Effector memory CD4-positive, alpha-beta T cell (primary cell): Measurements from ENCODE around the gene KSR2.

Source experiments
- DNase-seq, 3 donors: peaks; one replicate each; pipeline ENCODE4 v3.0.0-alpha.2; 2020
- H3K27ac ChIP-seq: 2 replicates; pipeline ENCODE4 v1.7.0; 2013; ENCODE audit warnings: mild to moderate bottlenecking, low read length, moderate library complexity; ENCODE audit not compliant: insufficient read depth, poor library complexity, severe bottlenecking
- H3K27me3 ChIP-seq: replicated peaks from 2 replicates; pipeline ENCODE4 v1.7.0; 2013; ENCODE audit warnings: mild to moderate bottlenecking, low read length; ENCODE audit not compliant: insufficient read depth, control insufficient read depth, poor library complexity, severe bottlenecking
- H3K36me3 ChIP-seq: 2 replicates; pipeline ENCODE4 v1.7.0; 2013; ENCODE audit warnings: mild to moderate bottlenecking, low read length, moderate library complexity; ENCODE audit not compliant: control insufficient read depth, insufficient read depth
- H3K4me1 ChIP-seq: 2 replicates; pipeline ENCODE4 v1.7.0; 2013; ENCODE audit warnings: low read length, mild to moderate bottlenecking; ENCODE audit not compliant: control insufficient read depth, insufficient read depth, poor library complexity, severe bottlenecking
- H3K4me3 ChIP-seq: 2 replicates; pipeline ENCODE4 v1.7.0; 2013; ENCODE audit warnings: low read length, low read depth, mild to moderate bottlenecking; ENCODE audit not compliant: insufficient read depth, poor library complexity, severe bottlenecking
- H3K9me3 ChIP-seq: 2 replicates; pipeline ENCODE4 v1.7.0; 2013; ENCODE audit warnings: mild to moderate bottlenecking, low read length, moderate library complexity; ENCODE audit not compliant: control insufficient read depth

KSR2 gene

GRCh38 chr12:117409286-117409685 lies 559.5 kb downstream of the KSR2 start:
- Histone ChIP-seq H3K27ac (no peak overlapping the region), H3K36me3 (no peaks in the 10 kb centered on the region), H3K27me3 (no peaks in the 10 kb centered on the region), H3K4me3 (no peak overlapping the region), H3K9me3 (no peaks in the 10 kb centered on the region), H3K4me1 (no peaks in the 10 kb centered on the region)
- no peak for DNase-seq

DNA sequence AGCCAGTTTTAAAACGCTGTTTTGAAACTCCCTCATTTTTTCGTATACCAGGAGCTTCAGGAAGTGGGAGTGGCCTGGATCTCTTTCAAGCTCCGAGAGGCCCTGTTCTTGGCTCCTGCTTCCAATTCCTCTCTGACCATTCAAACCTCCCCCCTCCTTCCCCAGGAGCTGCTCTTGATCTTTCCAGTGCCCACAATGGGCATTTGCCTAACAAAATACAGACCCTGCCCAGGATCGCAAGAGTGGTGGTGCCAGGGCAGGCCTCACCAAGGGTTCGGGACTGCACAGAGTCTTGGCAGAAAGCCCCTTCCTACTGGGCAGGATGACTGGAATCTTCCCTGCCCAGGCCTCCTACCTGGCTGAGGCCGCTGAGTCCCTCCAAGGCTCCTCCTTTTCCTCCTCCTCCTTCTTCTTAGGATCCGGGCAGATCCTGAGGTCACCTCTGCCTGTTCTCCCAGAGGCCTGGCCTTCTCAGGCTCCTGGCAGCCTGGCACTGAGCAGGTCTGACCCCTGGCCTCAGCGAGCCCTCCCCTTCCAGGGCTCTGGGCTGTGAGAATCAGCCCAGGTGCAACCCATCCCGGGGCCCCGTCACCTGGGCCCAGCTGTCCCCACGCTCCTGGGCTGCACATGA lies 560.5 kb downstream of the KSR2 start:
- Histone ChIP-seq H3K4me3 (no peak overlapping the region), H3K27ac (no peak overlapping the region), H3K4me1 (no peaks in the 10 kb centered on the region), H3K36me3 (no peaks in the 10 kb centered on the region), H3K9me3 (no peaks in the 10 kb centered on the region), H3K27me3 (no peaks in the 10 kb centered on the region)
- no peak for DNase-seq

DNA sequence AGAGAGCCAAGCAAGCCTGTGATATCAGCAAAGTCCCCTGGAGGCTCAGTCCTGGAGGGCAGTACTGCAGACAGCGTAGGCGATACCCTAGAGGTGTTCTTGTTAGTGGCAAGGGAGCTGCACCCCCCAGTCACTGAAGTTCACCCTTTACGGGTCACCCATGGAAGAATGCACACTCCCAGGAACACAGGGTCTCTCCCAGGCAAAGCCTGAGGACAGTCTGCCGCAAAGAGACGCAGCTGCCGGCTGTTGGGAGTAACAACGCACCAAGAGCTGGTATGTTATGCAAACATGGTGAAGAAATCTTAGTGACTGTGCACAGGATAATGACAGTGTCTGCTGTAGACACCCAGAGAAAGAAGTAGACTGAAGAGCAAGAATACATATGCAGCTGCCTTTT lies 563.9 kb downstream of the KSR2 start:
- H3K9me3 ChIP-seq, result no peaks in the 10 kb centered on the region
- no peak overlapping the region for H3K4me3 ChIP-seq

DNA sequence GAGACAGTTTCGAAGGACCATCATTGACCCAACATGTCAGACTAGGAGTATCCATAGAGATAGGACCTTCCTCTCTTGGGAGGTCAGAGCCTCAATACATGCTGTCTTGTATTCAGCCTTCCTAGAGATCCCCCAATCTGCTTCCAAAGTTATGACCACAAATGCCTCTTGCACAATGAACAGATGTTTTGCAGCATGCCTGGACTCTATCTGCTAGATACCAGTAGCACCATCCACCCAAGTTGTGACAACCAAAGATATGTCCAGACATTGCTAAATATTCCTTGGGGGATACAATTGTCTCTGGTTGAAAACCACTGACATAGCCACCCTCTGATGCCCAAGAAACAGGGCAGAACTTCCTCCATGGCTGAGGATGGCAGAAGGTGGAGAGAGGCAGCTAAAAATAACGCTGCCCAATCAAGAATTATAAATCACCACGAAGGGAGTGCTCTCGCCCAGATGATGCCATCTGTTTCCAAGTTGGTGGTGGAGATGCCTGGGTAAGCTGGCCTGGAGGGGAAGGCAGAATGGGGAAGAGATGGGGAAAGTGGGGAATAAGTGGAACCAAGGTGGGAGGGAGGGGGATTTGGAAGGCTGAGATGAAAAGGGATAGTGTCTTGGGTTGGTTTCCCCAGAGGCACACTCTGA lies 564.5 kb downstream of the KSR2 start:
- H3K4me3 ChIP-seq, result no peak overlapping the region
- H3K27ac ChIP-seq, result no peak overlapping the region
- no peaks in the 10 kb centered on the region for H3K9me3 ChIP-seq
- no peaks in the 10 kb centered on the region for H3K4me1 ChIP-seq
- no peaks in the 10 kb centered on the region for H3K27me3 ChIP-seq
- DNase-seq, result no peak
- H3K36me3 ChIP-seq, result no peaks in the 10 kb centered on the region

More for the DNA sequence above, 563.9 kb downstream of the KSR2 start:
- Histone ChIP-seq H3K36me3 (no peaks in the 10 kb centered on the region), H3K27ac (no peak overlapping the region), H3K27me3 (no peaks in the 10 kb centered on the region), H3K4me1 (no peaks in the 10 kb centered on the region)
- no peak for DNase-seq

- Histone ChIP-seq H3K27me3 (no peaks in the 10 kb centered on the region), H3K36me3 (no peaks in the 10 kb centered on the region), H3K4me1 (no peaks in the 10 kb centered on the region), H3K27ac (no peak overlapping the region), H3K9me3 (no peaks in the 10 kb centered on the region), H3K4me3 (no peak overlapping the region)
- DNase-seq, result no peak
Observed at GRCh38 chr12:117403586-117404139, 565.1 kb downstream of the KSR2 start.
